Measurements from ENCODE around the gene SETD7. TPM values are rescaled to one million over a fixed set of nuclear protein-coding genes. Genes with fewer than 3 reads are reported as not detected.
A peak's percentile ranks its signal among the peaks of the same experiment; 100 is the strongest.

Gene SETD7
- total and polyA plus RNA-seq, 8 donors: 9.7 to 96.9 (median 31.5) TPM

DNA sequence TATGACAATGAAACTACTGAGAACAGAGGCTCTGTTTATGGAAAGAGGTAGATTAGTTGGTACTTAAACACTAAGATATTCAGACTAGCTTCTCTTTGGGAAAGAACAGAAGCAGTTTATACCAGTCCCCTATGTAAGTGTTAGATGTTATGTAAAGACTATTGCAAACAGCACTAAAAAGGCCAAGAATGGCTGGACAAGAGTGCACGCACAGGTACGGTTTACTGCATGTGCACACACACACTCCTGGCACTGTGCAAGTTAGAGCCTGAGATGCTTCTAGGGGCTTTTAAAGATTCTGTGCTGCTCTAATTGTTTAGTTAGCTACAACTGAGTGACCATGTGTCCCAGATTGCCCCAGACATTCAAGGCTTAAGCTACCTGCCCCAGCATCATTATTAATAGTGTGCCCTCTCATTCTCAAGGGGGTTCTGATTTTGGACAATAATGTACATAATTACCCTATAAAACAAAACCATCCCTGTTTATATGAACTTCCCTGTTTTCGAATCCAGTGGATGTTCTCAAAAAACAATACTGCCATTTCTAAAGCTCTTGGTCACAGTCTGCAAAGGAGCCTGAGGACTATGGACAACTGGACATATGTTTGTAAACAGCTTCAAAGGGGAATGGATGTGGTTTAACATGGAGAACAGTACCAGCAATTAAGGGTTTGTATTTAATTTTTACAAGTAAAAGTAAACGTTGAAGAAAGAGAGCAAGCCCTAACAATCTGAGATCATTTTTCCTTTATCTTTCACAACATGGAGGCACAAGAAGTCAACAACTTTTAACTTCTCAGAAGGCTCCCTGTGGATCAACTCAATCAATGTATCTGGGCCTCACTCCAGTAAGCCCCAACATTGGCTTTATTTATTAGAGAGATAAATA is 2.0 kb downstream of the SETD7 start:
- Histone ChIP-seq H3K4me1 (peaks cover 36 to 74% (median 59%) of the 10 kb centered on the region in 4 donors), H3K4me3 (peak overlapping the region; percentile 78 to 94 (median 82)), H3K27ac (peak overlapping the region; percentile 65 to 99 (median 98)), H3K9me3 (no peaks in the 10 kb centered on the region), H3K27me3 (no peaks in the 10 kb centered on the region), H3K36me3 (no peaks in the 10 kb centered on the region)
- TF ChIP-seq, protein P1, sequence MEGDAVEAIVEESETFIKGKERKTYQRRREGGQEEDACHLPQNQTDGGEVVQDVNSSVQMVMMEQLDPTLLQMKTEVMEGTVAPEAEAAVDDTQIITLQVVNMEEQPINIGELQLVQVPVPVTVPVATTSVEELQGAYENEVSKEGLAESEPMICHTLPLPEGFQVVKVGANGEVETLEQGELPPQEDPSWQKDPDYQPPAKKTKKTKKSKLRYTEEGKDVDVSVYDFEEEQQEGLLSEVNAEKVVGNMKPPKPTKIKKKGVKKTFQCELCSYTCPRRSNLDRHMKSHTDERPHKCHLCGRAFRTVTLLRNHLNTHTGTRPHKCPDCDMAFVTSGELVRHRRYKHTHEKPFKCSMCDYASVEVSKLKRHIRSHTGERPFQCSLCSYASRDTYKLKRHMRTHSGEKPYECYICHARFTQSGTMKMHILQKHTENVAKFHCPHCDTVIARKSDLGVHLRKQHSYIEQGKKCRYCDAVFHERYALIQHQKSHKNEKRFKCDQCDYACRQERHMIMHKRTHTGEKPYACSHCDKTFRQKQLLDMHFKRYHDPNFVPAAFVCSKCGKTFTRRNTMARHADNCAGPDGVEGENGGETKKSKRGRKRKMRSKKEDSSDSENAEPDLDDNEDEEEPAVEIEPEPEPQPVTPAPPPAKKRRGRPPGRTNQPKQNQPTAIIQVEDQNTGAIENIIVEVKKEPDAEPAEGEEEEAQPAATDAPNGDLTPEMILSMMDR (IDR thresholded peaks at IDR 0.05): no peak
- no peak for TF ChIP-seq POLR2AphosphoS5 (IDR thresholded peaks at IDR 0.05)
- no peak for TF ChIP-seq POLR2A (IDR thresholded peaks at IDR 0.05)
- no peak for TF ChIP-seq EP300 (IDR thresholded peaks at IDR 0.05)
- 41 to 58% (median 44%) methylated on average over 4 of the region's 4 CpGs for WGBS, 5 donors
- intact Hi-C loops (cut with DNase I; ENCODE audit: low total_unique reads): no loop called here
- DNase-seq: peak in 1 of 2 donors; percentile 30

DNA sequence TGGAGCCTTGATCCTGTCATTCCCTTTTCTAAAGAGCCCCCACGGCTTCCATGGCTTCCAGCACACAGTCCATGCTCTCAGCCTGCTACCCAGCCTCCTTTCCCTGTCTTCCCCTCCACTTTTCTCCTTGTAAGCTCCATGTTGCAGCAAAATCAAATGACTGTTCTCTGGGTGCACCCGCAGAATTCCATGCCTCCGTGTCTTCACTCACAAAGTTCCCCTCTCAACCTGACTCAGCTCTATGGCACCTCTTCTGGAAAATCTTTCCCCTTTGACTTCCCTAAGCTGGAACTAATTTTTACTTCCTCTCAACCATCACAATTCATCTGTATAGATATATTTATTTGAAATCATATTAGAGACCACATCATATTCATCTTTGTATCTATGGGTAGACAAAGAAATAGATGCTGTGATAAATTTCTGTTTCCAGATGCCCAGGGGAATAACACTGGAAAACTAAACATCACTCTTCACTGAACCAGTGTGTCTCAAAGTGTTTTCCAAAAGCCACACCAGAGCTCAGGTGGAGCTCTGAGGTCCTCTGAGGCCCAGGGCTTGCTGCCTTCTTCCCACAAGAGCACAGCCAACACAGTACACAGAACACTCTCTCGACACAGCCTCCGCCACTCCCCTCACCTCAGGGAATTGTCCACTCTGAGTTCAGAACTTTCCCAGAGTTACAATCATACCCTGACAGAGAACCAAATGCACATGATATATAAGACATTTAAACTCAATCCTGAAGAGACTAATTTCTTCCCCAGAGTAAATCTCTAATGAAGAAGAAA is 3.3 kb downstream of the SETD7 start:
- WGBS, 5 donors: 50 to 69% (median 64%) methylated on average over 5 of the region's 5 CpGs
- TF ChIP-seq, protein P1 (IDR thresholded peaks at IDR 0.05): no peak
- TF ChIP-seq POLR2AphosphoS5 (IDR thresholded peaks at IDR 0.05): no peak
- no peak for TF ChIP-seq EP300 (IDR thresholded peaks at IDR 0.05)
- no peak for TF ChIP-seq POLR2A (IDR thresholded peaks at IDR 0.05)
- H3K4me3 ChIP-seq: peak overlapping the region in 1 of 4 donors; percentile 1
- DNase-seq: no peak
- peaks cover 26 to 72% (median 55%) of the 10 kb centered on the region in 4 donors for H3K4me1 ChIP-seq
- H3K27ac ChIP-seq: peak overlapping the region; percentile 35 to 99 (median 98)
- intact Hi-C loops (cut with DNase I; ENCODE audit: low total_unique reads): no loop called here
- H3K36me3 ChIP-seq: no peaks in the 10 kb centered on the region
- no peaks in the 10 kb centered on the region for H3K9me3 ChIP-seq
- no peaks in the 10 kb centered on the region for H3K27me3 ChIP-seq

DNA sequence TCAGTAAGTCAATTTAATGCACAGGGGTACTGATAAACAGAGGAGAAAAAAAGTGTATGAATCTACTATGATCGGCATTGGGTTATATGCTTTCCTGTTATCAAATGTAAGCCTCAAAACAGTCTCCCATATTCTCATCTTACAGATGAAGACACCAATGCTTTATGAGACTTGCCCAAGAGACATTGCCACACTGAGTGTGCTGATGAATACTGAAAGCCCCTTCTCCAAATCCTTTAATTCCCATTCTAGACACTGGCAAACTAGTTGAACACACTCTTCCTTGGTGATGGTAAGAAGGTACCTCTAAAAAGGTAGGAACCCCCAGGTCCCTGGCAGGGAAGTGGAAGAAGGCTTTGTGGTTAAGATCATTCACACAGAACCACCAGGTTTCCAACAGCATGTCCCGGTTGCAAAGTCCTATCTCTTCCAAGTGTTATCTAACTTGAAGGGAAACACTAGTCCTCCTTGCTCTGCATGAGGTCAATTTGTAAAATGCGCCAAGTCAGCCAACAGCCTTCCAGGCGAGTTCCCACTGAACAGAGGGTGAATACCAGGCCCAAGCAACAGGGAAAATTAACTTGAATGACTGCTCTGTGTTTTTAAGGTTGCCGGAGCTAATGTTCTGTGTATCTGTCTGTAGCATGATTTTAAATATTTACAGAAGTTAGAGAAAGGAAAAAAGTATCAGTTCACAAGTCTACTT is 5.1 kb downstream of the SETD7 start:
- H3K27ac ChIP-seq: peak overlapping the region; percentile 46 to 99 (median 98)
- H3K4me1 ChIP-seq: peaks cover 22 to 77% (median 59%) of the 10 kb centered on the region in 4 donors
- intact Hi-C loops (cut with DNase I; ENCODE audit: low total_unique reads): no loop called here
- TF ChIP-seq POLR2A (IDR thresholded peaks at IDR 0.05) (no peak), EP300 (IDR thresholded peaks at IDR 0.05) (no peak), POLR2AphosphoS5 (IDR thresholded peaks at IDR 0.05) (no peak)
- TF ChIP-seq, protein P1 (IDR thresholded peaks at IDR 0.05): no peak
- DNase-seq: peak in 1 of 2 donors; percentile 61
- no peak overlapping the region for H3K4me3 ChIP-seq
- H3K36me3 ChIP-seq: peaks cover 0 to 12% (median 9%) of the 10 kb centered on the region in 4 donors
- 34 to 47% (median 44%) methylated on average over 5 of the region's 5 CpGs for WGBS, 5 donors
- H3K27me3 ChIP-seq: no peaks in the 10 kb centered on the region
- H3K9me3 ChIP-seq: no peaks in the 10 kb centered on the region

DNA sequence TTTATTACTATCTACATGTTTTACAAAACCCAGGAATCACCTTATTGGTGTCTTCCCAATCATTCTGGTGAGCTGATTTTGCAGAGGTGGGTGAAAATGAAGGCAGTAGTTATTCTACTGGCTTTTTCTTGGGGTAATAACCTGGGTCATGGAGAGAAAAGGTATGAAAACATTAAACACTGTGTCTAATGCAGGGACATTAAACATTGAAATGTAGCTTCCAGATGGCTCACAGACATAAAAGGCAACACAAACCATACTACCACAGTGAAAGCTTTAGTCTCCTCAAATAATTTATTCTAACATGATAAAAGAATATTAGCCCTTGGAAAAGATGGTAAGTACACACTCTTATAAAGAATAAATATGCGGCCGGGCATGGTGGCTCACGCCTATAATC is 8.0 kb downstream of the SETD7 start:
- Histone ChIP-seq H3K4me3 (no peak overlapping the region), H3K27me3 (no peaks in the 10 kb centered on the region), H3K4me1 (peaks cover 11 to 62% (median 43%) of the 10 kb centered on the region in 4 donors), H3K9me3 (no peaks in the 10 kb centered on the region), H3K36me3 (peaks cover 4 to 40% (median 37%) of the 10 kb centered on the region in 4 donors), H3K27ac (no peak overlapping the region)
- TF ChIP-seq, protein P1 (IDR thresholded peaks at IDR 0.05): no peak
- TF ChIP-seq POLR2A (IDR thresholded peaks at IDR 0.05): no peak
- TF ChIP-seq POLR2AphosphoS5 (IDR thresholded peaks at IDR 0.05): no peak
- TF ChIP-seq EP300 (IDR thresholded peaks at IDR 0.05): no peak
- intact Hi-C loops (cut with DNase I; ENCODE audit: low total_unique reads): no loop called here
- DNase-seq: no peak
- 83 to 94% (median 88%) methylated on average over 3 of the region's 3 CpGs for WGBS, 5 donors

Measured in stomach (tissue), 9 donors.